Stimulated activated CD8-positive, alpha-beta memory T cell treated with anti-CD3 and anti-CD28 coated beads, Interleukin-7, amount 100 ng/mL, for 48 hours (primary cell): ENCODE results near the gene WDR62.
"Not testable (repeated sequence)": the region's sequence is repeated elsewhere in the genome, so short reads cannot be mapped to it uniquely, and the experiment has no call there.

Experiments
- DNase-seq, 2 donors: peaks; one replicate each; pipeline ENCODE4 v3.0.0-alpha.2; 2020; ENCODE audit warnings: low read depth in 1 of 2; ENCODE audit errors: extremely low read depth in 1 of 2

WDR62 gene

DNA sequence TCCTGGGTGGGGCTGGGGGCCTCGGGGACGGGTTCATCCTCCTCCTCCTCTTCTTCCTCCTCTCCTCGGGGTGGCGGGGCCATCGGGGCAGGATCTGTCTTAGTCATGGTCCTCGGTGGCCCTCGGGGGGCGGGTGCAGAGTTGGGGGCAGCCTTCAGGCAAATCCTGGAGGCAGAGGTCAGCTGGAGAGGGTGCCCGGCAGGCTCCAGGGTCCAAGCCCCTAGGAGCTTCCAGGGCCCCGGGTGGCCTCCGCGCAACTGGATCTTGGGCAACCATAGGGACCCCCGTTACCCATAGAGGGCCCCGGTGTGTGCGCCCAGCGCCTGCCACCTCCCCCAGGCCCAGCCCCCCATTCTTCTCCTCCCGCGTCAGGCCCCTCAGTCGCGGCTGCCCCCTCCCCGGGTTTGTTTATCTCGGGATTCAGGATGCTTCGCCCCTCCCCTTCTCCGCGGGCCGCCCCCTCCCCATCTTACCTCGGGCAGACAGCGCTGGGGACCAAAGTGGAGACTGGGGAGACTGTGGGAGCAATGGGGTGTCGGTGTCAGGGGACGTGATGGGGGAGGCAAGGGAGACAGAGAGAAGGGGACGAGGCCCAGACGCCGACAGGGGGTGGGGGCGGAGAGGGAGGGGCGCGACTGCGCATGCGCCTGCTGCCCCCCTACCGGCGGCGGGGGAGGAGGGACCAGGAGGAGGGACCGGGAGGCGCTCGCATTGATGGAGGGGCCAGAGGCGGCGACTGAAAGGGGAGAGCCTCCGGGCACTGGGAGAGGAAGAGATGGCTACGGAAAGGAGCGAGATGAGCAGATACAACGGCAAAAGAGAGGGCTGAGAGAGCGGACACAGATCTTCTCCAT lies 22.2 kb upstream of the WDR62 start, which contains the start of gene CLIP3:
CLIP3 (minus strand) TSS at position 623 of the 854 bp plus-strand sequence; CDS start at position 107, 516 bp downstream.
- DNase-seq, result peak in 1 of 2 donors; percentile 19

DNA sequence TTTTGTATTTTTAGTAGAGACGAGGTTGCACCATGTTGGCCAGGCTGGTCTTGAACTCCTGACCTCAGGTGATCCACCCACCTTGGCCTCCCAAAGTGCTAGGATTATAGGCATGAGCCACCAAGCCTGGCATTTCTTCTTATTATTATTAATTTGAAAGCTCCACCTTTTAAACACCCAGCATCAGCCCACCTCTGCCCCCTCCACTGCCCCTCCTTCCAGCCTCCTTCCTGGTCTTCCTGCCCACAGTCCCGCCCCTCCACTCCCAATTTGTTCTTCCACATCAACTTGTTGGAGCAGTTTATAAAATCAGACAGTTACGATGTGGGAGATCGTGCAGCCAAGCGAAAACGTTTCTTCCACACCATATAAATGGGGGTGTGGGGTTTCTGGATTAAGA lies 14.2 kb upstream of the WDR62 start:
- DNase-seq, result no peak

DNA sequence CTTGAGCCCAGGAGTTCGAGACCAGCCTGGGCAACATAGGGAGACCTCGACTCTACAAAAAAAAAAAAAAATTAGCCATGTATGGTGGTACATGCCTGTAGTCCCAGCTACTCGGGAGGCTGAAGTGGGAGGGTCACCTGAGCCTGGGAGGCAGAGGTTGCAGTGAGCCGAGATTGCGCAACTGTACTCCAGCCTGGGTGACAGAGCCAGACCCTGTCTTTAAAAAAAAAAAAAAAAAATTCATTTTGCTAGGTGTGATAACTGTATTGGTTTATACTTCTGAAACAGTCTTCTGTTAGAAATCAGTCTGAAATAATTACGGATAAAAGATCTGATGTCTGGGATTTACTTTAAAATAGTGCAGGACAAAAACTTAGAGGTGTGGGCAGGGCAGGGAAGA lies 13.6 kb upstream of the WDR62 start:
- DNase-seq, result not testable (repeated sequence)

DNA sequence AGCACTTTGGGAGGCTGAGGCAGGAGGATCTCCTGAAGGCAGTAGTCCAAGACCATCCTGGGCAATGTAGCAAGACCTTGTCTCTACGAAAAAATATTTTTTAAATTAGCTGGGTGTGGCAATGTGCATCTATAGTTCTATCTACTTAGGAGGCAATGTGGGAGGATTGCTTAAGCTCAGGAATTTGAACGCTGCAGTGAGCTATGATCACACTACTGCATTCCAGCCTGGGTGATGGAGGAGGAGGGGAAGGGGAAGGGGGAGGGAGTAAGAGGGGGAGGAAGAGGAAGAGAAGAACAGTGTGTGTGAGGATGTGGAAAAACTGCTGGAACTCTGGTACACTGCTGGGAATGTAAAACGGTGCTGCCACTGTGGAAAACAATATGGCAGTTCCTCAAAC lies 12.9 kb upstream of the WDR62 start:
- no peak for DNase-seq

DNA sequence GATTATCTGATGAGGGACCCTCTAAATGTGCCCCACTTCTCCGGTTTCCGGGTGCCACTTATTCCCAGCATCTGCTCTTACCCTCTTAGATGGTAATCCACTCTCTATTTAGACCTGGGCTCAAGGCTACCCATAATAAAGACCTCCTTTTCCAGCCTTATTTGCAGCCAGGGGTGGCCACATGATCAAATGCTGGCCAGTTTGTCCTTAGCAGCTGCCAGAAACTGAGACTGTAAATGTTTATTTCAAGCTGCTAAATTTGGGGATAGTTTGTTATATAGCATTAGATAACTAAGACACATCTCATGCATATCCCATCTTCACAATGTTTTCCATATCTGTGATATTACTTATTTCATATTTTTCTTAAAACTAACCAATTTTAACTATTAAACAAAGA lies 10.7 kb upstream of the WDR62 start:
- DNase-seq, result no peak

DNA sequence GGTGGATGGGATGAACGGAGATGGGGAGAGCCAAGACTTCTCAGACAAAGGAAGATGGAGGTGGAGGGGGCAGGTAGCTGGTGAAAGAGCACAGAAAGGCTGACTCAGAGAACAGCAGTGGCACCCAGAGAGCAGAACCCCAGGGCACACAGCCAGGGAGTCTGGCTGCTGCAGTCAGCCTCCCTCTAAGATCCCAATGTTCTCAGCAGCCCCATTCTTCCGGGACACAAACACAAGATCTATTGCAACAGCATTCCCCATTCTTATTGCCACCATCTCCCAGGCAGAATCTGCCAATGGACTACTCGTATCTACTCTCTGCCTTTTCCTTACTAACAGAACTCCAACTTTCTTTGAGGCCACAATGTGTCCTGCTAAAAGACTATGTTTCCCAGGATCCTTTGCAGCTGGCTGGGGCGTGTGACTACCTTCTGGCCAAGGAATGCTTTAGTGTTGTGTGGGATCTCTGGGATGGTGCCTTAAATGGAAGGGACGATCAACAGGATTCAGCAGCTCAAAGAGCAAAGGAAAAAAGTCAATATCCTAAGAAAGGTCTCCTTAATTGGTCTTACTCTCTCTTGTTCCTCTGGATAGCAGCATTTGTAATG lies 8.2 kb upstream of the WDR62 start:
- no peak for DNase-seq

DNA sequence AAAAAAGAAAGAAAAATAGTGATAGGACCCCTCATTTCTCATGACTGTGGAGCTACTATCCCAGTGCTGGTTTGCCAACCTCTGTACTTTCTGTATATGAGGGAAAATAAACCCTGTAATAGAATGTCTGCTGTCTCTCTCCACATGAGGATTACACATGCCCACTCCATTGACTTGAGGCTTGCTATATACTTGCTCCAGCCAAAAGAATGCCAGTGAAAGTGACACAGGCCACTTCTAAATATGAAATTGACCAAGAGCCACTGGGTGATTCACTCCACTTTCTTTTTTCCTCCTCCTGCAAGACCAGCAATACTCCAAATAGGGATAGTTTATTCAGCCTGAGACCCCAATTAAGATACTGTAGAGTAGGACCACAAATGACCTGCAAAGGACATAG lies 6.9 kb upstream of the WDR62 start:
- DNase-seq, result no peak

DNA sequence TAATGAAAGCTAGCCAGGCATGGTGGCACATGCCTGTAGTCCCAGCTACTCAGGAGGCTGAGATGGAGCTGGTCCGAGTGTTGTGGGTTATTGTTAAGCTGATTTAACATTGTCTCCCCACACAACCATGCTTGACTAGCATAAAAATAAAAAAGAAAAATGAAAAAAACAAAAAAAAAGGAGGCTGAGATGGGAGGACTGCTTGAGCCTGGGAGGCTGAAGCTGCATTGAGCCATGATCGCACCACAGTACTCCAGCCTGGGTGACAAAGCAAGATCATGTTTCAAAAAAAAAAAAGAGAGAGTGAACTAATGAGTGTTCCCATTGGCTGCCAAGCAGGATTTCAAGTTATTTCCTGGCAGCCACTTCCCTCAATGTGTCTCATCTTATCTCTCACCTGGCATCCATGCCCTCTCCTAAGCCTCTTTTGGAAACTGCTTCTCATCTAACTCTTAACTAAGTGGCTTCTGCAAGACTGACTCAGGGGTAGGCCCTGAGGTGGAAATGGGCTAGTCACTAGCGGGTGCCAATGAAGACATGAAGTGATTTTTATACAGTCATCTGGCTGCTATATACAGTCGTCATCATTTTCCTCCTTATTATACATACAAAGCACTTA lies 5.5 kb upstream of the WDR62 start:
- no peak for DNase-seq

DNA sequence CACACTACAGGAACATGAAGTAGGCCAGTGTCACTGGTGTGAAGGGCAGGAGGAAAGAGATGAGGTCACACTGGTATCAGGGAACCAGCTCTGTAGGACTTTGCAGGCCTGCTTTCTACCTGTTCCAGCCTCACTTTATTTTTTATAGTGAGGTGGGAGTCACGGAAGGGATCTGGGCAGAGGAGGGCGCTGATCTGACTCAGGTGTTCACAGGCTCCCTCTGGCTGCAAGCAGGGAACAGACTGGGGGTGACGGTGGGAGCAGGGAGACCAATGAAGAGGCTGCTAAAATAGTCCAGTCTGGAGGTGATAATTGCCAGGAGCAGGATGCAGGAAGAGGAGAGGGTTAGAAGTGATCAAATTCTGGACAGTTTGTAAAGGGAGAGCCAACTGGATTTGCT lies 3.5 kb upstream of the WDR62 start:
- DNase-seq, result no peak

DNA sequence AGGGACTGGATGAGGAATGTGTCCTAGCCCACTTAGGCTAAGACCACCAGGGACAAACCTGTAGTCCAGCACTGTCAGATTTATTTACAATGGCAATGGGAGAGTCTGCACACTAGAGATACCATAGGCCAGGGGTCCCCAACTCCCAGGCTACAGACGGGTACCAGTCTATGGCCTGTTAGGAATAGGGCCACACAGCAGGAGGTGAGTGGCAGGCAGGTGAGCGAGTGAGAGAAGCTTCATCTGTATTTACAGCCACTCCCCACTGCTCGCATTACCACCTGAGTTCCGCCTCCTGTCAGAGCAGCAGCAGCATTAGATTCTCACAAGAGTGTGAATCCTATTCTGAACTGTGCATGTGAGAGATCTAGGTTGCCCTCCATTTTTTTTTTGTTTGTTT lies 3.1 kb upstream of the WDR62 start:
- no peak for DNase-seq

DNA sequence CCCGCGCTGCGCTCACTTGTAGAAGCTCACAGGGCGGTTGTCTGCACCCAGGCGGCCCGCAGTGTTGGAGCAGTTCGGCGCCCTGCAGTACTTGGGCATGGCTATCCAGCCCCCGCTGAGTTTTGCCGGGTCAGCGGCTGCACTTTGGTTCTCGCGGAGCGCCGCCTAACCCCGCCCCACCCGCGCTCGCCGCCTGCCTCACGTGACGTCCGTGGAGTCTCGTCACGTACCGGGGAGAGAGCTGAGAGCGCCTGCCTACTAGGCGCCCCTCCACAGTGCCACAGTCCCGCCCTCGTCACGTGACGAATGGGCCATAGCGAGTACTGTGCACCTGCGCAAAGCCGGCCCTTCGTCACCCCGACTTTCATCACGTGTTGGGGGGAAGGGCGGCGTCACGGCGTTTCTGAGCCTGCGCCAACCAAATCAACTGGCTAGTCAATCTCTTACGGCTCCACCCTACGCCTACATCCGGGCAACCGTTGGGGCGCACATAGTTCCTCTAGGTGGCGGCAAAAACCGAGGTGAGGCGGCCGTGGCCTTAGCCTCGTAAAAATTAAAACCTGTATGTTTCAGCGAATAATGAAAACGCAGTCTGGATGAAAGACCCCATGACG lies 471 bp upstream of the WDR62 start, which contains the start of gene THAP8:
THAP8 (minus strand) TSS at position 167 of the 614 bp plus-strand sequence; CDS start at position 99, 68 bp downstream.
- peak; percentile 99 to 100 for DNase-seq

DNA sequence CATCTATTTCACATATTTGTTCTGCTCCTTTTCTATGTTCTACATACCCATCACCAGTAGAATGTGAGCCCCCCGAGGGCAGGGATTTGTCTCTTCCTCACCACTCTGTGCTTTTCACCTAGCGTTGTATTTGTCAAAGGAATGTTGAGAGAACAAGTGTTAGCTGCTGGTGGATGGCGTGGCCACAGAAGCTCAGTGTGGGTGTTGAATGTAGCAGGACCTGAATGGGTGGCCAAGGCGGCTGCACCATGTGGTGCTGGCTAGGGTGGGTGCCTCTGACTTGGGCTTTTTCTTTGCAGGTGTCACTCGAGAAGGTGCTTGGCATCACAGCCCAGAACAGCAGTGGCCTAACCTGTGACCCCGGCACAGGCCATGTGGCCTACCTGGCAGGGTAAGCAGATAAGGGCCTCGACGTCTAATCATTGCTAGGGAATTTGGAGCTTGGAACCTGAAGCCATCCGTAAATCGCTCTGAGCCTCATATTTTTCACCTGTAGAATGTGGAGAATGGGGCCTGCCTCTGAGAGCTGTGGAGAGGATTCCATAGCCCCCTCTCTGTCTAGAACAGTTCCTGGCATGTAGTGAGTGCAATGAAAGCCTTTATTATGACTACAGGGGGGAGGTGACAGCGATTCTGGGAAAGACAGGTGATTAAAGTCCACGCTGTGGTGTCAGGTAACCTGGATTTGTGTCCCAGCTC lies 3.9 kb downstream of the WDR62 start:
- no peak for DNase-seq

DNA sequence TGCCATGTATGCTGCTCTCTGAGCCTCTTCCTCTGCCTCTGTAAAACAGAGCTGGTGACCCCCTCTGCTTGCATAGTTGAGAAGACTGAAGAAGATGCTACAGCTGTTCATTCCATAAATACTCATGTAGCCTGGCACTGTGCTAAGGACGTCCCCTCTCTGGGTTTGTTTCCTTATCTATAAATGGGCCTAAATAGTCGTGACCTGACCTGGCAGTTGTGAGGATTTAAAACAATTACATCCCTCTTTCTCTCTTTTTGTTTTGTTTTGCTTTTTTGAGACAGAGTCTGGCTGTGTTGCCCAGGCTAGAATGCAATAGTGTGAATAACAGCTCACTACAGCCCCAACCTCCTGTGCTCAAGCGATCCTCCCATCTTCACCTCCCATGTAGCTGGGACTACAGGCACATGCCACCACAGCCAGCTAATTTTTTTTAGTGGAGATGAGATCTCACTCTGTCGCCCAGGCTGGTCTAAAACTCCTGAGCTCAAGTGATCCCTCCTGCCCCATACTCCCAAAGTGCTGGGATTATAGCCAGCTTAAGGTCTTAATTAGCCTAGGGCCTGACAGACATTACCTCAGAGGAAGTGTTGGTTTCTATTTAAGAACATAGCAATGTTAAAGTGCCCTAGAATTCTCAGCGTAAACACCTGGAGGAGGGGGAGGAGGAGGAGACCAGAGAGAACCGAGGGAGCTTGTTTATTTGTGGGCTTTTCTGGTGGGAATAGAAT lies 4.6 kb downstream of the WDR62 start:
- DNase-seq, result no peak

DNA sequence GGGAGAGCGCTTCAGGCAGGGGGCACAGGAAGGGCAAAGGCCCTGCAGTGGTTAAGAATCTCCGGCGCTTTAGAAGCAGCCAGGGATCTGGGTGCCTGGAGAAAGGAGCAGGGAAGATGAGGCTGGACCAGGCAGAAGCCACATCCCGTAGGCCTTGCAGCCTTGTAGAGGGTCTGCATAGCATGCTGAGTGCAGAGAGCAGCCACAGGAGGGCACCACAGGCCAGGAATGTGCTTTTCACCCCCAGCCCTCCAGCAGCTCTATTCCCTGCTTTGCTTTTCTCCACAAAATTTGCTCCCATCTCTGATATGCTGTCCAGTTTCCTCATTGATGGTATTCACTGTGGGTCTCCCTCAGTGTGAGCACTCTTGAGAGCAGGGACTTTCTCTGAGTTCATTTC lies 5.7 kb downstream of the WDR62 start:
- no peak for DNase-seq

DNA sequence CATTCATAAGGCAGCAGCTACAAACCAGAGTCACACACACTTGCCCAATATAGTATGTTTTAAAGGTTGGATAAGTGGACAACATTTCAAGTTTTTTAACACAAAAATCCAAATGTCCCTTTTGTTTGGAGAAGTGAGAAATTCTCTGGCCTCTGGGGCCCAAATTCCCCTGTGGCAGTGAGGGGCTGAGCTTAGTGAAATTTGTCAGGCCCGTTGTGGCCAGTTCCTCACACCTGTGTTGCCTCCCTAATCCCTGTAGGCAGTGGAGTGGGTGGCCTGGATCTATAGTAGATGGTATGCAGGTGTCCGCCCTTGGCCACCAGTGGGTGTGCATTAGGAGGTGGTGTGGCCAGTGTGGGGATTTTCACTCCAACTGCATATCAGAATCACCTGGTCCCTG lies 6.7 kb downstream of the WDR62 start:
- no peak for DNase-seq

DNA sequence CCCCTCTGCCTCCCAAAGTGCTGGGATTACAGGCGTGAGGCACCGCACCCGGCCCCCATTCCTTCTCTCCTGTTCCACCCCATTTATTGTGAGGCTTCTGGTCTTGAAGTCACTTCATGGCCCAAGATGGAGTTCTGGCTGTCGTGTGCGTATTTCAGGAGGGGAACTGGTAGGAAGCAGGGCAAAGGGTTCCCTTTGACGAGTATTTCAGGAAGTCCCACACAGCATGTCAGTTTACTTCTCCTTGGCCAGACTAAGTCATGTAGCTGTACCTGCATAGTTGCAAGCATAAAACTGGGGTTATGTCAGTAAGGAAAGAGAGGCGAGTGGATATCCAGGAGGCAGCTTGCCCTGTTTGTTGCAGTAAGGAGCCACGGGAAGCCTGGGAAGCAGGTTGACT lies 10.1 kb downstream of the WDR62 start:
- no peak for DNase-seq

DNA sequence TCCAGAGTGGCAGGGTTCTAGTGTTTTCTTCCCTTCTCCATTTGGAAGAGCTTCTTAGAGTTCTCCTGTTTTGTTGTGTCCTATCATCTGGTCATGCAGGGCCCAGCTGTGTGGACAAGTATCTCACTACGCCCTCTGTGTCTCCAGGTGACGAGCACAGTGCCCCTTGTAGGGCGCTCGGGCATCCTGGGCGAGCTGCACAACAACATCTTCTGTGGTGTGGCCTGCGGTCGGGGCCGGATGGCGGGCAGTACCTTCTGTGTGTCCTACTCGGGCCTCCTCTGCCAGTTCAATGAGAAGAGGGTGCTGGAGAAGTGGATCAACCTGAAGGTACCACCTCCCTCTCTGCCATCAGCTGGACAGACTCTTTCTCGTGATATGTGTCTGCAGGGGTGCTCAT lies 13.0 kb downstream of the WDR62 start:
- DNase-seq, result no peak

DNA sequence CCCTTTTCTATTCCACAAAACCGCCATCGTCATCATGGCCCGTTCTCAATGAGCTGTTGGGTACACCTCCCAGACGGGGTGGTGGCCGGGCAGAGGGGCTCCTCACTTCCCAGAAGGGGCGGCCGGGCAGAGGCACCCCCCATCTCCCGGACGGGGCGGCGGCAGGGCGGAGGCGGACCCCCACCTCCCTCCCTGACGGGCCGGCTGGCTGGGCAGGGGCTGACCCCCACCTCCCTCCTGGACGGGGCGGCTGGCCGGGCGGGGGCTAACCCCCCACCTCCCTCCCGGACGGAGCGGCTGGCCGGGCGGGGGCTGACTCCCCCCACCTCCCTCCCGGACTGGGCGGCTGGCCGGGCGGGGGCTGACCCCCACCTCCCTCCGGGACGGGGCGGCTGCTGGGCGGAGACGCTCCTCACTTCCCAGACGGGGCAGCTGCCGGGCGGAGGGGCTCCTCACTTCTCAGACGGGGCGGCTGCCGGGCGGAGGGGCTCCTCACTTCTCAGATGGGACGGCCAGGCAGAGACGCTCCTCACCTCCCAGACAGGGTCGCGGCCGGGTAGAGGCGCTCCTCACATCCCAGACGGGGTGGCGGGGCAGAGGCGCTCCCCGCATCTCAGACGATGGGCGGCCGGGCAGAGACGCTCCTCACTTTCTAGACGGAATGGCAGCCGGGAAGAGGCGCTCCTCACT lies 14.3 kb downstream of the WDR62 start:
- not testable (repeated sequence) for DNase-seq

DNA sequence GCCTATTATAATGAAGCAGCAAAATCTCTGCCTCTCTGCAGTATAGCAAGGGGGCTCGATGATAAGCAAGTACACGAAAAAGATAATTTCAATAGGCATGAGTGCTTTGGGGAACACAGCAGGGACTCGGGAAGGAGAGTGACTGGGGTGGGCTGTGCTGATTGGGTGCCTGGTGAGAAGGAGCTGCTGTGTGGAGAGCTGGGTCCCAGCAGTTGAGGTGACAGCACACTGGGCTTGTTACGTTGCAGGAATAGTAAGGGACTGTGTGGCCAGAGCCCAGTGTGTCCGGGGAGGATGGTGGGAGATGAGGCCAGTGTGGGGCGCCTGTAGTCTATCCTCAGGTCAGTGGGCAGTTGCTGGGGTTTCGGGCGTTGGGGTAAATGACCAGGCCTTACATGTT lies 17.4 kb downstream of the WDR62 start:
- no peak for DNase-seq
